HUES48 (cell line): Measurements from ENCODE around the gene ZNF124.
"Not testable (repeated sequence)": the region's sequence is repeated elsewhere in the genome, so short reads cannot be mapped to it uniquely, and the experiment has no call there.

Experiments used
- H3K27ac ChIP-seq: one replicate; pipeline ENCODE4 v1.7.0; 2013; ENCODE audit warnings: low read depth, low read length, inconsistent platforms
- H3K27me3 ChIP-seq: 2 replicates; pipeline ENCODE4 v1.6.1; 2013; ENCODE audit warnings: mild to moderate bottlenecking, low read length; ENCODE audit not compliant: control insufficient read depth, insufficient read depth
- H3K36me3 ChIP-seq: 2 replicates; pipeline ENCODE4 v1.6.1; 2013; ENCODE audit warnings: low read length; ENCODE audit not compliant: control insufficient read depth, insufficient read depth
- H3K4me1 ChIP-seq: 2 replicates; pipeline ENCODE4 v1.6.1; 2013; ENCODE audit warnings: mild to moderate bottlenecking, low read length; ENCODE audit not compliant: control insufficient read depth, insufficient read depth
- H3K4me3 ChIP-seq: 2 replicates; pipeline ENCODE4 v1.5.1; 2013; ENCODE audit warnings: mild to moderate bottlenecking, low read depth, low read length
- H3K9ac ChIP-seq: 2 replicates; pipeline ENCODE4 v1.6.1; 2013; ENCODE audit warnings: mild to moderate bottlenecking, low read depth, low read length, moderate library complexity
- H3K9me3 ChIP-seq: 2 replicates; pipeline ENCODE4 v1.6.1; 2013; ENCODE audit warnings: low read length; ENCODE audit not compliant: control insufficient read depth, insufficient read depth

Gene ZNF124

GRCh38 chr1:247171875-247172563 is at the start of gene ZNF124:
Gene ZNF124 (minus strand): TSS chr1:247172020. CDS start chr1:247171877, 143 bp downstream.
- not testable (repeated sequence) for H3K27ac ChIP-seq, H3K36me3 ChIP-seq, H3K9ac ChIP-seq

DNA sequence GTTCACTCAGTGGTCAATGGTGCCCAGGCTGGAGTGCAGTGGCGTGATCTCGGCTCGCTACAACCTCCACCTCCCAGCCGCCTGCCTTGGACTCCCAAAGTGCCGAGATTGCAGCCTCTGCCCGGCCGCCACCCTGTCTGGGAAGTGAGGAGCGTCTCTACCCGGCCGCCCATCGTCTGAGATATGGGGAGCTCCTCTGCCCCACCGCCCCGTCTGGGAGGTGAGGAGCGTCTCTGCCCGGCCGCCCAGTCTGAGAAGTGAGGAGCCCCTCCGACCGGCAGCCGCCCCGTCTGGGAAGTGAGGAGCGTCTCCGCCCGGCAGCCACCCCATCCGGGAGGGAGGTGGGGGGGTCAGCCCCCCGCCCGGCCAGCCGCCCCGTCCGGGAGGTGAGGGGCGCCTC is 48.5 kb upstream of the ZNF124 start:
- H3K36me3 ChIP-seq, H3K9ac ChIP-seq, H3K27ac ChIP-seq, H3K27me3 ChIP-seq, H3K4me1 ChIP-seq, H3K9me3 ChIP-seq, H3K4me3 ChIP-seq: not testable (repeated sequence)

More at GRCh38 chr1:247171875-247172563, at the start of gene ZNF124:
- not testable (repeated sequence) for H3K4me3 ChIP-seq, H3K9me3 ChIP-seq, H3K4me1 ChIP-seq, H3K27me3 ChIP-seq

- no peaks in the 10 kb centered on the region for H3K36me3 ChIP-seq
- H3K4me1 ChIP-seq, result peaks cover 10% of the 10 kb centered on the region; the same call in 1 of the 2 replicates
- no peaks in the 10 kb centered on the region for H3K27me3 ChIP-seq
- peaks cover 4% of the 10 kb centered on the region; the same call in 1 of the 2 replicates for H3K9me3 ChIP-seq
- no peak overlapping the region for H3K27ac ChIP-seq
- no peak overlapping the region for H3K9ac ChIP-seq
- no peak overlapping the region for H3K4me3 ChIP-seq
These were observed 46.4 kb upstream of the ZNF124 start for GRCh38 chr1:247218121-247218651.

DNA sequence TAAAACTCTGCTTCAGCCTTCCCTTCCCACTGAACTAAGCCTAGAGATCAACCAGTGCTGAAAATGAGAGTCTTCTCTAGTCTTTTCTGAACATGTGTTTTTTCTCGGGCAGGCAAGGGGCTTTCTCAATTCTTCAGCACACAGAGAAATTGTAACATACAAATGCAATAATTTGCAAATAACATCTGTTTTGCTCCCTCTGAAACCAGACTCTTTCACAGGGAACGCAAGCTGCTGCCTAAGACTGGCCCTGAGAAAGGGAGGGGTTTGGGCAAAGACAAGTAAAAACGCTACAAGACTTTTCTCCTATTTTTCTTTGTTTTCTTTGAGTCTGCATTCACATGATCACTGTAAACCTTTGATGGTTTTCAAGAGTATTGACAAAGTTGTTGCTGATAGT is 44.4 kb upstream of the ZNF124 start:
- H3K27ac ChIP-seq, result no peak overlapping the region
- no peaks in the 10 kb centered on the region for H3K27me3 ChIP-seq
- no peak overlapping the region for H3K9ac ChIP-seq
- H3K4me1 ChIP-seq, result peaks cover 11% of the 10 kb centered on the region; the same call in 1 of the 2 replicates
- H3K9me3 ChIP-seq, result no peaks in the 10 kb centered on the region
- H3K36me3 ChIP-seq, result no peaks in the 10 kb centered on the region
- no peak overlapping the region for H3K4me3 ChIP-seq

- no peak overlapping the region for H3K4me3 ChIP-seq
- H3K27me3 ChIP-seq, result no peaks in the 10 kb centered on the region
- H3K27ac ChIP-seq, result no peak overlapping the region
- H3K9ac ChIP-seq, result no peak overlapping the region
- H3K36me3 ChIP-seq, result no peaks in the 10 kb centered on the region
- H3K4me1 ChIP-seq, result peaks cover 26% of the 10 kb centered on the region
- no peaks in the 10 kb centered on the region for H3K9me3 ChIP-seq
These were observed 41.1 kb upstream of the ZNF124 start for GRCh38 chr1:247212627-247213617.

DNA sequence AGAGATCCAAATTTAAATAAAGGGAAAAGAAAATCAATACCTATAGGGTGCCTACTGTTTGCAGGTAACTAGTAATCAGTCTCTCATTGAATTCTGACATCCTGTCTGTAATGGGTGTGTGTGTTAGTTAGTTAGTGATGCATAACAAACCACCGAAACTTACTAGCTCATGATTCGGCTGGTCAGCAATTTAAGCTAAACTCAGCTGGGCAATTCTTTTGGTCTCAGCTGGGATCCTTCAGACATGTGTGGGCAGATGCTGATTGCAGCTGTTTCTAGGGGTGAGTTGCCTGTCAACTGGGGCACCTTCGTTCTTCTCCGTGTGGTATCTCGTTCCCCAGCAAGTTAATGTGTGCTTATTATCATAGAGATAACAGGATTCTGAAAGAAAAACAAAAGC is 40.2 kb upstream of the ZNF124 start:
- no peaks in the 10 kb centered on the region for H3K36me3 ChIP-seq
- no peak overlapping the region for H3K9ac ChIP-seq
- no peaks in the 10 kb centered on the region for H3K9me3 ChIP-seq
- no peaks in the 10 kb centered on the region for H3K27me3 ChIP-seq
- no peak overlapping the region for H3K27ac ChIP-seq
- H3K4me1 ChIP-seq, result peaks cover 26% of the 10 kb centered on the region
- H3K4me3 ChIP-seq, result no peak overlapping the region

DNA sequence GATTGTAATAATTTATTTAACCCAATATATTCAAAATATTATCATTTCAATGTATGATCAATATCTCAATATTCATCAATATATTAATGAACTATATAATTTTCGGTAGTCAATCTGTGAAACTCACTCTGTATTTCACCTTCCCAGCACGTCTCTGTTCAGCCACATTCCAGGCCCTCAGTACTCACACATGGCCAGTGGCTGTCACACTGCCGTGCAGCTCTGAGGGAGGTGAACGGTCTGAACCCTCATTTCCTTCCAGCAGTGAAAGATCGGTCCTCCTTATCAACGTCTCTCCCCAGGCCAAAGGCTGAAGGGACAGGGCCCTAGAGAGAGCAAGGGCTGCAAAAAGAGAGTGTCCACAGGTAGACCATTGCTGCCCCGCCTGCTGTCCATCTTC is 39.5 kb upstream of the ZNF124 start:
- Histone ChIP-seq H3K4me1 (peaks cover 25% of the 10 kb centered on the region), H3K27ac (no peak overlapping the region), H3K4me3 (peak overlapping the region; percentile 95; the same call in 1 of the 2 replicates), H3K9ac (no peak overlapping the region), H3K27me3 (no peaks in the 10 kb centered on the region), H3K9me3 (no peaks in the 10 kb centered on the region), H3K36me3 (peaks cover 1% of the 10 kb centered on the region; the same call in 1 of the 2 replicates)

GRCh38 chr1:247210376-247211117 is 38.7 kb upstream of the ZNF124 start:
- Histone ChIP-seq H3K27ac (peak overlapping the region; percentile 84), H3K4me3 (peak overlapping the region; percentile 95), H3K4me1 (peaks cover 22% of the 10 kb centered on the region), H3K27me3 (no peaks in the 10 kb centered on the region), H3K36me3 (peaks cover 5% of the 10 kb centered on the region; the same call in 1 of the 2 replicates), H3K9ac (peak overlapping the region; percentile 69), H3K9me3 (no peaks in the 10 kb centered on the region)

GRCh38 chr1:247210062-247210375 is 38.2 kb upstream of the ZNF124 start:
- peaks cover 17% of the 10 kb centered on the region for H3K4me1 ChIP-seq
- H3K4me3 ChIP-seq, result peak overlapping the region; percentile 95
- H3K9ac ChIP-seq, result peak overlapping the region; percentile 69
- peaks cover 5% of the 10 kb centered on the region; the same call in 1 of the 2 replicates for H3K36me3 ChIP-seq
- H3K9me3 ChIP-seq, result no peaks in the 10 kb centered on the region
- H3K27ac ChIP-seq, result peak overlapping the region; percentile 84
- H3K27me3 ChIP-seq, result no peaks in the 10 kb centered on the region

GRCh38 chr1:247209396-247209795 is 37.6 kb upstream of the ZNF124 start:
- no peak overlapping the region for H3K9ac ChIP-seq
- no peaks in the 10 kb centered on the region for H3K27me3 ChIP-seq
- peaks cover 5% of the 10 kb centered on the region; the same call in 1 of the 2 replicates for H3K36me3 ChIP-seq
- H3K9me3 ChIP-seq, result no peaks in the 10 kb centered on the region
- H3K4me1 ChIP-seq, result peaks cover 17% of the 10 kb centered on the region
- peak overlapping the region; percentile 95 for H3K4me3 ChIP-seq
- no peak overlapping the region for H3K27ac ChIP-seq
